GM12865 (cell line): Measurements from ENCODE around the gene ARID3A.
A peak's percentile ranks its signal among the peaks of the same experiment; 100 is the strongest.
"Not testable (repeated sequence)": the region's sequence is repeated elsewhere in the genome, so short reads cannot be mapped to it uniquely, and the experiment has no call there.

Source experiments
- DNase-seq: peaks from one replicate; pipeline ENCODE4 v3.0.0; 2010; ENCODE audit warnings: low read depth
- H3K4me3 ChIP-seq: 2 replicates; pipeline ENCODE4 v1.5.1; 2011; ENCODE audit warnings: mild to moderate bottlenecking, low read depth, low read length, control low read depth
- TF ChIP-seq, protein P1 (sequence below): IDR thresholded peaks from 2 replicates; pipeline ENCODE4 v1.5.1; 2011; ENCODE audit warnings: low read length, control low read depth, low read depth, inconsistent platforms; ENCODE audit not compliant: insufficient read depth; ENCODE audit errors: missing control alignments

ARID3A gene

DNA sequence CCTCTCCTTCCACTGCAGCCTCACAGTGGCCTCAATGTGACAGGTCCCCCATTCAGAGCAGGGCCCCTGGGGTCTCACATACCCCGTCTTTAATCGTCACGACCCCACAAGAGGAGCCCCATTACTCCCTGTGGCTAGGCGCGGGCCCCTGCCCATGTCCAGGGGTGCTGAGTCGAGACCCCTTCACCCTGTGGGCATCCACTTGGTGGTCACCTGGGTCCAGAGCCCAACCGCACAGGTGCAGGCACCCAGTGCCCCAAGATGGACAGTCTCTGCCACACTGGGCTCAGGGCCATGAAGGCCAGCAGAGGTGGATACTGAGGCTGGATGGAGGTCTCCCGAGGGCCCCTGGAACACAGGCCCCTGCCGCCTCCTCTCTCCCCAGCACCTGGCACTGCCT is 92.1 kb downstream of the ARID3A start:
- no peak for DNase-seq
- no peak overlapping the region for H3K4me3 ChIP-seq

DNA sequence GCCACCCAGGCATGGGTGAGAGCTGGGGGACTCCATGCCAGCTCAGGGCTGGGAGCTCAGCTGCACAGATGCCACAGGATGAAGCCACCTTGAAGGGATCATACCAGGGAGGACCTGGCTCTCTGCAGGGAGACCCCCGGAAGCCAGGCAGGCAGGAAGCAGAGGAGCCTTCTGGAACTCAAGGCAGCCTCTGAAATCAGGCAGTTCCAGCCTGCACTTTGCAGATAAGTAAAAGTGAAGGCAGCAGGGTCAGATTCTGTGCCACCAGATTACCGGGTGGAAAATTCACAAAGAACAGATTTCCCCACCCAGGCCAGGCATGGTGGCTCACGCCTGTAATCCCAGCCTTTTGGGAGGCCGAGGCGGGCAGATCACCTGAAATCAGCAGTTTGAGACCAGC is 92.6 kb downstream of the ARID3A start:
- no peak for DNase-seq
- no peak overlapping the region for H3K4me3 ChIP-seq
- TF ChIP-seq, protein P1, sequence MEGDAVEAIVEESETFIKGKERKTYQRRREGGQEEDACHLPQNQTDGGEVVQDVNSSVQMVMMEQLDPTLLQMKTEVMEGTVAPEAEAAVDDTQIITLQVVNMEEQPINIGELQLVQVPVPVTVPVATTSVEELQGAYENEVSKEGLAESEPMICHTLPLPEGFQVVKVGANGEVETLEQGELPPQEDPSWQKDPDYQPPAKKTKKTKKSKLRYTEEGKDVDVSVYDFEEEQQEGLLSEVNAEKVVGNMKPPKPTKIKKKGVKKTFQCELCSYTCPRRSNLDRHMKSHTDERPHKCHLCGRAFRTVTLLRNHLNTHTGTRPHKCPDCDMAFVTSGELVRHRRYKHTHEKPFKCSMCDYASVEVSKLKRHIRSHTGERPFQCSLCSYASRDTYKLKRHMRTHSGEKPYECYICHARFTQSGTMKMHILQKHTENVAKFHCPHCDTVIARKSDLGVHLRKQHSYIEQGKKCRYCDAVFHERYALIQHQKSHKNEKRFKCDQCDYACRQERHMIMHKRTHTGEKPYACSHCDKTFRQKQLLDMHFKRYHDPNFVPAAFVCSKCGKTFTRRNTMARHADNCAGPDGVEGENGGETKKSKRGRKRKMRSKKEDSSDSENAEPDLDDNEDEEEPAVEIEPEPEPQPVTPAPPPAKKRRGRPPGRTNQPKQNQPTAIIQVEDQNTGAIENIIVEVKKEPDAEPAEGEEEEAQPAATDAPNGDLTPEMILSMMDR, result no peak

More for the DNA sequence above, 92.1 kb downstream of the ARID3A start:
- TF ChIP-seq, protein P1, result no peak

DNA sequence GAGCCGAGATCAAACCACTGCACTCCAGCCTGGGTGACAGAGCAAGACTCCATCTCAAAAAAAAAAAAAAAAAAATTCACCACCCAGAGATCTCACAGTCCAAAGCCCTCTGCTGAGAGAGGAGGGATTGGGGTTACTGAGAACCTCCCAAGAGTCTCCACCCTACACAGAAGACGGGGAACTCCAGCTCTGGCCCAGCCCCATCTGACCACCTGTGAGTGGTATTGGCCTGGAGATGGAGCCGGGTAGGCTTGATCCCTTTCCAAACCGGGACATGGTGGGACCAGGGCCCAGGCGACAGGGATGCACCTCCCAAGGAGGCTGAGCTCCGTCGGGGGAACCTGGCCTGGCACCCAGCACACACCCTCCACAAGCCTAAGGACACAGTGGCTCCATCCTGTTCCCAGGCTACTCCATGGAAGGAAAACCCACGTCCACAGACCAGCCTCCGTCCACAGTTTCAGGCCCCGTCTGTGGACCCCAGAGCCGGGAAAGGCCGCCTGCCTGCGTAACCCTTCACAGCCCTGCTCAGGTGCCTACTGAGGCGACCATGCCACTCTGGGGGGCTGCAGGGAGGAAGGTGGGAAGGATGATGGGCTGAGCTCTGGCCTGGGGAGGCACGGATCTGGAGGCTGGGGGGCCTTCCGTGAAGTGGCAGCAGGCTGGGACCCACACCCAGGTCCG is 93.2 kb downstream of the ARID3A start:
- TF ChIP-seq, protein P1, result no peak
- peak; percentile 41 for DNase-seq
- peak overlapping the region; percentile 68 for H3K4me3 ChIP-seq

DNA sequence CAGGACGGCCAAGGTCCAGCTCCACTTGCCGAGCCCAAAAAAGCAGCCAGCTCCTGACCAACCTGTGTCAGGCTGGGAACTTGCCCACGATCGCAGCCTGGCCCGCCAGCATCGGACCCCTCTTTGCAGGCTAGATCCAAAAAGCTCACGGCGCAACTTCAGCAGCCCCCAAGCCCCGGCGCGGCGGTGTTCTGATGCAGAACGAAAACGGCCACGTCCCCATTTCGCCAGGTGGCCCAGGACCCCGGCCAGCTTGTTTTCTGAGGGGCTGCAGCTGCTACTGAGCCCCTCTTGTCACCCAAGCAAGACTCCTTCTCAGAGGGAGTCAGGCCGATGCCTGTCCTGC is 93.8 kb downstream of the ARID3A start:
- H3K4me3 ChIP-seq, result peak overlapping the region; percentile 68
- TF ChIP-seq, protein P1, result no peak
- no peak for DNase-seq

DNA sequence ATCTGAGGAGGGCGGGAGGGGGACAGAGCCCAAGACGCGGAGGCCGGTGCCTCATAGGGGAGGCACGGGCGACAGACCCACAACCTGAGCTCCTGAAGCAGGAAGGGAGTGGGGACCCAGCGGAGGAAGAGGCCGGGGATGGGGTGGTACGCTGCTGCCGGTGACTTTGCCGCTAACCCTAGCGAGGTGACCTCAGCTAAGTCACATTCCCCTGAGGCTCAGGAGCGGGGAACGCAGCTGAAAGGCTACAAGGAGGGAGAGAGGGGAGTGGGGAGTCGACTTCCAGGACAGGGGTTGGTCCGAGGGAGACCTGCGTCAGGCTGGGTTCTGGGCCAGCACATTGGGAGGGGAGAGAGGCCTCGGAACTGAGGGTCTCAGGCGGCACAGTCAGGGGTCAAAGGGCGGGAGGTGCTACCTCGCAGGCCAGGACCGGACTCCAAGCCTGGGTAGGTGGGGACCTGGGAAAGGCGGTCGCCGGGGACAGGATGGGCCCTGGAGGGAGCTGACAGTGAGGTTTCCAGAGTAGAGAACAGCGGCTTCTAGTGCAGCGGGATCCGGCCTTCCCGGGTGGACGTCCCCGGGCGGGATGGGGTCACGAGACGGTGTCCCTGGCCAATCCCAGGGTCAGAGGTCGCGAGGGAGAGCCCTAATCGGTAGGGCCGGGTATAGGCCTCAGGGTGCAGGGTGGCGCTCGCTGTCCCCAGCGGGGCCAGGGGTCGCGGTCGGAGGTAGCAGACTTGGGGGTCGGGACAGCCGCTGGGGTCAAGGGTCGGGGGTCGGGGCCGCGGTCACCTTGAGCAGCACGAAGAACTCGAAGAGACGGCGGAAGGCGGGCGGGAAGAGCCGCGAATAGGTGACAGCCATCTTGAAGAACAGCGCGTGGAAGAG is 94.4 kb downstream of the ARID3A start:
- peak; percentile 39 for DNase-seq
- peak overlapping the region; percentile 68 for H3K4me3 ChIP-seq
- TF ChIP-seq, protein P1, result no peak

DNA sequence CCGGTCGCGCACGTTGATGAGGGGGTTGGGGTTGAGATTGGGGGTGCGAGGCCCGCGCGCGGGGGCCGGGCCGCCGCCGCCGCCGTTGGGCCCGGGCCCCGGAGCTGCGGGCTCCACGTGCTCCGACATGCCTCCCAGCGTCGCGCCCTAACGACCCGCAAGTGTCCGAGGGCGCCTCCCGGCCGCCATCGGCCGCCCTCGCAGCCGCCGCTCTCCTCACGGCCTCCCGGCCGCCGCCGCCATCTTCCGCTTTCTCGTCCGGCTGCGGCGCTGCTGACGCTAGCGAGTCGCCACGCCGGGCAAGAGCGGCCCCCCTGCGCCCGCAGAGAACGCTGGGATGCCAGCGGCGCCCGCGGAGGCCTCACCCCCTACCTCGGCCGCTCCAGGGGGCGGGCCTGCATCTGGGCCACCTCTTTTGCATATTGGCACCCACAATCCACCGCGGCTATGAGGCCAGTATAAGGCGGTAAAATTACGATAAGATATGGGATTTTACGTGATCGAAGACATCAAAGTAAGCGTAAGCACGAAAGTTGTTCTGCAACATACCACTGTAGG is 95.1 kb downstream of the ARID3A start, which contains the start of gene TMEM259:
TSS of gene TMEM259 (minus strand) at position 256 of the 558 bp plus-strand sequence. CDS start at position 129, 127 bp downstream.
- peak within 1 kb of the TSS; percentile 68 for H3K4me3 ChIP-seq
- peak; percentile 99 for DNase-seq
- TF ChIP-seq, protein P1, result no peak

DNA sequence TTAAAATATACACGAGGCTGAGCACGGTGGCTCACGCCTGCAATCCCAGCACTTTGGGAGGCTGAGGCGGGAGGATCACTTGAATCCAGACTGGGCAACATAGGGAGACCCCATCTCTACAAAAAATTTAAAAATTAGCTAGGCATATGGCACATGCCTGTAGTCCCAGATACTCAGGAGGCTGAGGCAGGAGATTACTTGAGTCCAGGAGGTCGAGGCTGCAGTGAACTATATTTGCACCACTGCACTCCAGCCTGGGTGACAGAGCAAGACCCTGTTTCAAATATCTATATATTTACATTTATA is 98.0 kb downstream of the ARID3A start:
- not testable (repeated sequence) for H3K4me3 ChIP-seq, DNase-seq

DNA sequence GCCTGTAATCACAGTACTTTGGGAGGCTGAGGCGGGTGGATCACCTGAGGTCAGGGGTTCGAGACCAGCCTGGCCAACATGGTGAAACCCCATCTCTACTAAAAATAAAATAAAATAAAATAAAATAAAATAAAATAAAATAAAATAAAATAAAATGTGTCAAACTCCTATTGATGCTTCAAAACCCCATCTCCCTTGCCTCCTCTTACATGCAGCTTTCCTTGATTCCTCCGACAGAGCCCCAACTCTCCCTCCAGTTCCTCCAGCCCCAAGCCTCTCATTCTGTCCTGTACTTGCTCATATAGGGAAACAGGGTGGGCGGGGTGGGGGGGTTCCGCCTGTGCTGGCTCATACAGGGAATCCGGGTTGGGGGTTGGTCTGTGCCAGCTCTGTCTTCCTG is 99.2 kb downstream of the ARID3A start:
- DNase-seq, result peak; percentile 42
- H3K4me3 ChIP-seq, result not testable (repeated sequence)
